Liver (tissue), 9 donors: ENCODE measurements around the gene PFDN6. TPM values are rescaled to one million over a fixed set of nuclear protein-coding genes. Genes with fewer than 3 reads are reported as not detected.

Experiments used
- DNase-seq: peaks from one replicate; pipeline ENCODE4 v3.0.0-alpha.2; 2017; ENCODE audit warnings: low spot score
- H3K27ac ChIP-seq, 2 donors: one replicate each; pipeline ENCODE4 v1.7.0; 2013; ENCODE audit warnings: inconsistent platforms in 2 of 2, low read length in 2 of 2, control low read depth in 1 of 2, low read depth in 1 of 2, mild to moderate bottlenecking in 1 of 2
- H3K27me3 ChIP-seq, 4 donors: one replicate each; pipeline versions ENCODE4 v1.6.1 to v1.7.0; 2013; ENCODE audit warnings: low read length in 3 of 4, inconsistent platforms in 1 of 4, mild to moderate bottlenecking in 1 of 4, moderate library complexity in 1 of 4; ENCODE audit not compliant: control insufficient read depth in 4 of 4, insufficient read depth in 4 of 4
- H3K36me3 ChIP-seq, 4 donors: one replicate each; pipeline versions ENCODE4 v1.6.1 to v1.7.0; 2013; ENCODE audit warnings: low read length in 3 of 4, mild to moderate bottlenecking in 3 of 4, low read depth in 1 of 4, moderate library complexity in 1 of 4; ENCODE audit not compliant: control insufficient read depth in 4 of 4, insufficient read depth in 3 of 4
- H3K4me1 ChIP-seq, 4 donors: one replicate each; pipeline versions ENCODE4 v1.6.1 to v1.7.0; 2013; ENCODE audit warnings: low read length in 3 of 4, mild to moderate bottlenecking in 3 of 4, moderate library complexity in 1 of 4; ENCODE audit not compliant: control insufficient read depth in 4 of 4, insufficient read depth in 4 of 4
- H3K4me3 ChIP-seq, 3 donors: one replicate each; pipeline versions ENCODE4 v1.6.1 to v1.7.0; 2013; ENCODE audit warnings: low read length in 3 of 3, control low read depth in 1 of 3, low read depth in 1 of 3, mild to moderate bottlenecking in 1 of 3
- H3K9ac ChIP-seq, 2 donors: one replicate each; pipeline ENCODE4 v1.7.0; 2013; ENCODE audit warnings: low read length in 2 of 2, mild to moderate bottlenecking in 2 of 2, moderate library complexity in 2 of 2, control low read depth in 1 of 2, low read depth in 1 of 2
- H3K9me3 ChIP-seq, 4 donors: one replicate each; pipeline versions ENCODE4 v1.6.1 to v1.7.0; 2013; ENCODE audit warnings: low read length in 3 of 4; ENCODE audit not compliant: control insufficient read depth in 4 of 4
- EGR1 ChIP-seq, 2 donors: IDR thresholded peaks; 2 replicates each; pipeline ENCODE4 v1.6.1; 2016 to 2018; ENCODE audit warnings: antibody characterized with exemption in 2 of 2, low read depth in 2 of 2
- FOXA1 ChIP-seq: IDR thresholded peaks from 2 replicates; pipeline ENCODE4 v1.6.1; 2016; ENCODE audit warnings: antibody characterized with exemption
- FOXA2 ChIP-seq: IDR thresholded peaks from 2 replicates; pipeline ENCODE4 v1.6.1; 2016; ENCODE audit warnings: antibody characterized with exemption
- GABPA ChIP-seq, 2 donors: IDR thresholded peaks in 1 of 2; conservative IDR thresholded peaks in 1 of 2; 2 replicates each; pipeline ENCODE4 v1.6.1; 2016; ENCODE audit warnings: antibody characterized with exemption in 2 of 2, mild to moderate bottlenecking in 1 of 2, moderate library complexity in 1 of 2
- HNF4A ChIP-seq, 2 donors: conservative IDR thresholded peaks; 2 replicates each; pipeline ENCODE4 v1.6.1; 2016; ENCODE audit warnings: antibody characterized with exemption in 2 of 2, mild to moderate bottlenecking in 2 of 2
- JUND ChIP-seq, 2 donors: IDR thresholded peaks; 2 replicates each; pipeline ENCODE4 v1.6.1; 2016; ENCODE audit warnings: antibody characterized with exemption in 2 of 2
- MAX ChIP-seq: IDR thresholded peaks from 2 replicates; pipeline ENCODE4 v1.6.1; 2016; ENCODE audit warnings: antibody characterized with exemption
- NR2F2 ChIP-seq: IDR thresholded peaks from 2 replicates; pipeline ENCODE4 v1.6.1; 2016; ENCODE audit warnings: antibody characterized with exemption
- RAD21 ChIP-seq, 2 donors: IDR thresholded peaks; 2 replicates each; pipeline ENCODE4 v1.6.1; 2016; ENCODE audit warnings: antibody characterized with exemption in 2 of 2, mild to moderate bottlenecking in 2 of 2
- REST ChIP-seq: IDR thresholded peaks from 2 replicates; pipeline ENCODE4 v1.6.1; 2016; ENCODE audit warnings: antibody characterized with exemption, mild to moderate bottlenecking
- SP1 ChIP-seq: IDR thresholded peaks from 2 replicates; pipeline ENCODE4 v1.6.1; 2018; ENCODE audit warnings: antibody characterized with exemption, mild to moderate bottlenecking
- TAF1 ChIP-seq: conservative IDR thresholded peaks from 2 replicates; pipeline ENCODE4 v1.6.1; 2016; ENCODE audit warnings: antibody characterized with exemption, mild to moderate bottlenecking
- WGBS: extraction: QIAGEN DNeasy Blood & Tissue Kit; methylation state at CpG from one replicate; pipeline ENCODE4 v1.1.7; 2013; 5-methylcytosine and 5-hydroxymethylcytosine counted together
- polyA plus RNA-seq, 2 donors: library from polyadenylated mRNA; stranded (reverse) in 1 of 2; unstranded in 1 of 2; fragments of 200-250 nt in 1 of 2; fragments of >200 nt in 1 of 2; fragmentation: Nextera tagmentation in 1 of 2; extraction: Ambion mirVana in 1 of 2; gene quantifications; one replicate each; pipeline versions ENCODE4 v1.2.1 to v1.2.3, GENCODE V29; 2013 to 2015
- total RNA-seq, 2 donors: library from RNA; depleted of rRNA; stranded (reverse); fragments of >200 nt; gene quantifications; one replicate each; pipeline ENCODE4 v1.2.3, GENCODE V29; 2014
- TF ChIP-seq, protein P1 (sequence below): fragments of 150-350 bp; IDR thresholded peaks from 2 replicates; pipeline ENCODE4 v1.5.1; 2017; ENCODE audit warnings: improper control_type of control experiment, low read depth, low read length; ENCODE audit not compliant: missing input control
- TF ChIP-seq, protein P2 (sequence below): IDR thresholded peaks from 2 replicates; pipeline ENCODE4 v1.6.1; 2016; ENCODE audit warnings: antibody characterized with exemption
- donor health status: healthy.
- donor health status: healthy.
- donor health status: healthy.
- donor health status: healthy.
- donor health status: healthy.

Gene PFDN6
- total and polyA plus RNA-seq, 4 donors, result 6.5 to 60.1 (median 17.4) TPM

GRCh38 chr6:33320315-33321181, 31.1 kb downstream of the PFDN6 start:
- H3K27me3 ChIP-seq, result no peaks in the 10 kb centered on the region
- DNase-seq, result no peak
- H3K9ac ChIP-seq, result no peak overlapping the region
- H3K4me3 ChIP-seq, result no peak overlapping the region
- H3K9me3 ChIP-seq, result no peaks in the 10 kb centered on the region
- peaks cover 20 to 54% (median 48%) of the 10 kb centered on the region in 4 donors for H3K4me1 ChIP-seq
- WGBS, result 73% methylated on average over 32 of the region's 32 CpGs
- H3K36me3 ChIP-seq, result peaks cover 0 to 16% (median 8%) of the 10 kb centered on the region in 4 donors
- peak overlapping the region; percentile 47 to 85 for H3K27ac ChIP-seq
- peak in 1 of 2 donors; percentile 7 for TF ChIP-seq GABPA (IDR thresholded peaks at IDR 0.05 in 1 of 2, conservative IDR thresholded peaks at IDR 0.05 in 1 of 2)
- TF ChIP-seq, protein P1, sequence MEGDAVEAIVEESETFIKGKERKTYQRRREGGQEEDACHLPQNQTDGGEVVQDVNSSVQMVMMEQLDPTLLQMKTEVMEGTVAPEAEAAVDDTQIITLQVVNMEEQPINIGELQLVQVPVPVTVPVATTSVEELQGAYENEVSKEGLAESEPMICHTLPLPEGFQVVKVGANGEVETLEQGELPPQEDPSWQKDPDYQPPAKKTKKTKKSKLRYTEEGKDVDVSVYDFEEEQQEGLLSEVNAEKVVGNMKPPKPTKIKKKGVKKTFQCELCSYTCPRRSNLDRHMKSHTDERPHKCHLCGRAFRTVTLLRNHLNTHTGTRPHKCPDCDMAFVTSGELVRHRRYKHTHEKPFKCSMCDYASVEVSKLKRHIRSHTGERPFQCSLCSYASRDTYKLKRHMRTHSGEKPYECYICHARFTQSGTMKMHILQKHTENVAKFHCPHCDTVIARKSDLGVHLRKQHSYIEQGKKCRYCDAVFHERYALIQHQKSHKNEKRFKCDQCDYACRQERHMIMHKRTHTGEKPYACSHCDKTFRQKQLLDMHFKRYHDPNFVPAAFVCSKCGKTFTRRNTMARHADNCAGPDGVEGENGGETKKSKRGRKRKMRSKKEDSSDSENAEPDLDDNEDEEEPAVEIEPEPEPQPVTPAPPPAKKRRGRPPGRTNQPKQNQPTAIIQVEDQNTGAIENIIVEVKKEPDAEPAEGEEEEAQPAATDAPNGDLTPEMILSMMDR, result no peak
- TF ChIP-seq, protein P2, sequence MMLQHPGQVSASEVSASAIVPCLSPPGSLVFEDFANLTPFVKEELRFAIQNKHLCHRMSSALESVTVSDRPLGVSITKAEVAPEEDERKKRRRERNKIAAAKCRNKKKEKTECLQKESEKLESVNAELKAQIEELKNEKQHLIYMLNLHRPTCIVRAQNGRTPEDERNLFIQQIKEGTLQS, result peak; percentile 59
- TF ChIP-seq JUND (IDR thresholded peaks at IDR 0.05), result peak; percentile 86 to 96
- TF ChIP-seq EGR1 (IDR thresholded peaks at IDR 0.05; ENCODE audit: low read depth in 2 of 2), result no peak
- peak; percentile 13 to 29 for TF ChIP-seq HNF4A (conservative IDR thresholded peaks at IDR 0.05)
- TF ChIP-seq FOXA1, result no peak
- TF ChIP-seq NR2F2, result no peak
- TF ChIP-seq REST, result no peak

DNA sequence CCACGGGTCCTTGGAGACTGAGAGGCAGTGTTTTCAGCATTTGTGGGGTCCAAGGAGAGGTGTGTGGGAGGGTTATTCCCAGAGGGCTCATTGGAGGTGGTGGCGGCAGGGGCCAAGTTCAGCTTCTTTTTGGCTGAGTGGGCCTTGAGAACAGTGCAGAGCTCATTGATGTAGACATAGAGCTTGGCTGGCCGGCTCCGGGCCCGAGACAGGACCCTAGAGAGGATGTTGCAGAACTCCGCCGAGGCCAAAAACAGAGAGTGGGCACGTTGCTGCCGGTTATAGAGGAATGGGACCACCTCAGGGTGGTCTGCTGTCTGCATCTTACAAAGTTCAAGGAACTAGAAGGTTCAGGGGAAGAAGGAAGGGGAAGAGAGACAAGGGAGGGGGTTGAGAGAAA, 31.8 kb downstream of the PFDN6 start:
- no peaks in the 10 kb centered on the region for H3K9me3 ChIP-seq
- WGBS, result 91% methylated on average over 9 of the region's 9 CpGs
- no peaks in the 10 kb centered on the region for H3K27me3 ChIP-seq
- no peak overlapping the region for H3K4me3 ChIP-seq
- DNase-seq, result no peak
- H3K9ac ChIP-seq, result no peak overlapping the region
- peak overlapping the region in 1 of 2 donors; percentile 85 for H3K27ac ChIP-seq
- H3K36me3 ChIP-seq, result peaks cover 0 to 16% (median 8%) of the 10 kb centered on the region in 4 donors
- H3K4me1 ChIP-seq, result peaks cover 20 to 54% (median 48%) of the 10 kb centered on the region in 4 donors
- TF ChIP-seq NR2F2 (no peak), HNF4A (conservative IDR thresholded peaks at IDR 0.05) (no peak), GABPA (IDR thresholded peaks at IDR 0.05 in 1 of 2, conservative IDR thresholded peaks at IDR 0.05 in 1 of 2) (no peak), FOXA2 (no peak), EGR1 (IDR thresholded peaks at IDR 0.05; ENCODE audit: low read depth in 2 of 2) (no peak), SP1 (no peak), REST (no peak), TAF1 (no peak), RAD21 (IDR thresholded peaks at IDR 0.05) (no peak), MAX (no peak)
- TF ChIP-seq, protein P1, result no peak
- TF ChIP-seq, protein P2, result no peak
